IPS-11a (cell line): Measurements from ENCODE around the gene RALGAPA1.
"Not testable (repeated sequence)": the region's sequence is repeated elsewhere in the genome, so short reads cannot be mapped to it uniquely, and the experiment has no call there.

Experiments
- H3K4me3 ChIP-seq: one replicate; pipeline ENCODE4 v1.5.1; 2013; ENCODE audit warnings: low read depth, low read length, control low read depth

RALGAPA1 gene

GRCh38 chr14:35632271-35632670, 176.8 kb downstream of the RALGAPA1 start:
- H3K4me3 ChIP-seq = no peak overlapping the region

GRCh38 chr14:35631071-35631805, 177.9 kb downstream of the RALGAPA1 start:
- no peak overlapping the region for H3K4me3 ChIP-seq

- no peak overlapping the region for H3K4me3 ChIP-seq
Observed at GRCh38 chr14:35628989-35629388, 180.1 kb downstream of the RALGAPA1 start.

GRCh38 chr14:35626947-35627346, 182.1 kb downstream of the RALGAPA1 start:
- not testable (repeated sequence) for H3K4me3 ChIP-seq

GRCh38 chr14:35621996-35622395, 187.1 kb downstream of the RALGAPA1 start:
- not testable (repeated sequence) for H3K4me3 ChIP-seq

GRCh38 chr14:35619998-35620397, 189.1 kb downstream of the RALGAPA1 start:
- H3K4me3 ChIP-seq = not testable (repeated sequence)

- H3K4me3 ChIP-seq = not testable (repeated sequence)
Observed at GRCh38 chr14:35619461-35619860, 189.6 kb downstream of the RALGAPA1 start.

GRCh38 chr14:35617500-35617899, 191.6 kb downstream of the RALGAPA1 start:
- no peak overlapping the region for H3K4me3 ChIP-seq

GRCh38 chr14:35607380-35607779, 201.7 kb downstream of the RALGAPA1 start:
- no peak overlapping the region for H3K4me3 ChIP-seq

GRCh38 chr14:35600253-35600652, 208.8 kb downstream of the RALGAPA1 start:
- no peak overlapping the region for H3K4me3 ChIP-seq

- H3K4me3 ChIP-seq = no peak overlapping the region
Observed at GRCh38 chr14:35594616-35595015, 214.5 kb downstream of the RALGAPA1 start.

- not testable (repeated sequence) for H3K4me3 ChIP-seq
Observed at GRCh38 chr14:35587373-35587772, 221.7 kb downstream of the RALGAPA1 start.

- no peak overlapping the region for H3K4me3 ChIP-seq
Observed at GRCh38 chr14:35578639-35579038, 230.5 kb downstream of the RALGAPA1 start.

GRCh38 chr14:35578135-35578534, 231.0 kb downstream of the RALGAPA1 start:
- no peak overlapping the region for H3K4me3 ChIP-seq

GRCh38 chr14:35576856-35577255, 232.2 kb downstream of the RALGAPA1 start:
- no peak overlapping the region for H3K4me3 ChIP-seq

- no peak overlapping the region for H3K4me3 ChIP-seq
Observed at GRCh38 chr14:35576260-35576659, 232.8 kb downstream of the RALGAPA1 start.

GRCh38 chr14:35573911-35574310, 235.2 kb downstream of the RALGAPA1 start:
- H3K4me3 ChIP-seq = no peak overlapping the region

- H3K4me3 ChIP-seq = no peak overlapping the region
Observed at GRCh38 chr14:35571598-35571997, 237.5 kb downstream of the RALGAPA1 start.

- no peak overlapping the region for H3K4me3 ChIP-seq
Observed at GRCh38 chr14:35565871-35566464, 243.1 kb downstream of the RALGAPA1 start.

GRCh38 chr14:35558680-35559079, 250.4 kb downstream of the RALGAPA1 start:
- H3K4me3 ChIP-seq = no peak overlapping the region

- H3K4me3 ChIP-seq = no peak overlapping the region
Observed at GRCh38 chr14:35557221-35557747, 251.8 kb downstream of the RALGAPA1 start.

- no peak overlapping the region for H3K4me3 ChIP-seq
Observed at GRCh38 chr14:35556548-35556947, 252.5 kb downstream of the RALGAPA1 start.
